Measurements from ENCODE around the gene SOX21.
"Not testable (repeated sequence)": the region's sequence is repeated elsewhere in the genome, so short reads cannot be mapped to it uniquely, and the experiment has no call there.

SOX21 gene

GRCh38 chr13:94712287-94712811 is at the start of gene SOX21:
Gene SOX21, minus strand, starts transcription at chr13:94712545. Its CDS starts 496 bp downstream, at chr13:94712049.
- no peak for DNase-seq

- no peak for DNase-seq
These were observed 49.1 kb upstream of the SOX21 start for GRCh38 chr13:94761407-94761806.

- no peak for DNase-seq
These were observed 46.9 kb upstream of the SOX21 start for GRCh38 chr13:94759120-94759728.

- no peak for DNase-seq
These were observed 46.2 kb upstream of the SOX21 start for GRCh38 chr13:94758436-94758960.

GRCh38 chr13:94753327-94753726 is 41.0 kb upstream of the SOX21 start:
- no peak for DNase-seq

GRCh38 chr13:94749162-94749561 is 36.8 kb upstream of the SOX21 start:
- DNase-seq, result no peak

- no peak for DNase-seq
These were observed 26.9 kb upstream of the SOX21 start for GRCh38 chr13:94739235-94739634.

GRCh38 chr13:94731028-94731427 is 18.7 kb upstream of the SOX21 start:
- no peak for DNase-seq

GRCh38 chr13:94729941-94730340 is 17.6 kb upstream of the SOX21 start:
- DNase-seq, result not testable (repeated sequence)

GRCh38 chr13:94726425-94726824 is 14.1 kb upstream of the SOX21 start:
- DNase-seq, result no peak

- no peak for DNase-seq
These were observed 10.4 kb upstream of the SOX21 start for GRCh38 chr13:94722609-94723345.

GRCh38 chr13:94718697-94719096 is 6.4 kb upstream of the SOX21 start:
- not testable (repeated sequence) for DNase-seq

- no peak for DNase-seq
These were observed 5.6 kb upstream of the SOX21 start for GRCh38 chr13:94717916-94718315.

- no peak for DNase-seq
These were observed 3.7 kb upstream of the SOX21 start for GRCh38 chr13:94716016-94716415.

GRCh38 chr13:94713561-94714182 is 1.3 kb upstream of the SOX21 start:
- DNase-seq, result no peak

GRCh38 chr13:94712812-94713560 is 641 bp upstream of the SOX21 start:
- no peak for DNase-seq

- DNase-seq, result no peak
These were observed 621 bp downstream of the SOX21 start for GRCh38 chr13:94711561-94712286.

- DNase-seq, result no peak
These were observed 1.3 kb downstream of the SOX21 start for GRCh38 chr13:94710881-94711560.

GRCh38 chr13:94710065-94710781 is 2.1 kb downstream of the SOX21 start:
- DNase-seq, result no peak

GRCh38 chr13:94709001-94709834 is 3.1 kb downstream of the SOX21 start:
- no peak for DNase-seq

Data from NCI-H1105 (cell line).